Measurements from ENCODE around the gene OSBPL8.

DNA sequence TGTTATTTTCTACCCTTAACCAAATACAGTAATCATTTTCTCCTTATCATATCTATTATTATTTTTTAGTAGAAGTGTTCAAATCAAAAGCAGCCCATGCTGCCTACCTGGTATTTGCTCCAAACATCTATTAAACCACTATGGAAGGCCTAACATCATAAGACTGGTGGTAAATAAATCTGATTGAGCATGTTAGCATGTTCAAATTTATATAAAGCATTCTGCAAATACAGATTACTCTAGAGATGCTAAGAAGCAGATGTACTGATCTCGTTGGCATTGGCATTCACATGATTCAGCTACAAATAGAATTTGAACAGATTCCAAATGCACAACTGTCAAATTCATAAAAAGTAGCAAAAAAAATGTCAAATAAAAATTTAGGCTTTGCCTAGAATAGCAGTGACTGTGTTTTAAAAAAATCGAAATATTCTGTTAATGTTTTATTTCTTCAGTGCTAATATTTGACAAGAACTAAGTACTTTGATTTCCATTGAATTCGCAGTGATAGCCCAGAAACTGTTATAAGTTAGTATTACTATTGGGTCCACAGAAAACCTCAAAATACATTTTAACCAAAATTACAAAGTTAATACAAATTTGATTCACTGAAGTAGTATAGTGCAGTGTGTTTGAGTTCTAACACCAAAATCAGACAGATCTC is 9.4 kb upstream of the OSBPL8 start:
- TF ChIP-seq, protein P1, sequence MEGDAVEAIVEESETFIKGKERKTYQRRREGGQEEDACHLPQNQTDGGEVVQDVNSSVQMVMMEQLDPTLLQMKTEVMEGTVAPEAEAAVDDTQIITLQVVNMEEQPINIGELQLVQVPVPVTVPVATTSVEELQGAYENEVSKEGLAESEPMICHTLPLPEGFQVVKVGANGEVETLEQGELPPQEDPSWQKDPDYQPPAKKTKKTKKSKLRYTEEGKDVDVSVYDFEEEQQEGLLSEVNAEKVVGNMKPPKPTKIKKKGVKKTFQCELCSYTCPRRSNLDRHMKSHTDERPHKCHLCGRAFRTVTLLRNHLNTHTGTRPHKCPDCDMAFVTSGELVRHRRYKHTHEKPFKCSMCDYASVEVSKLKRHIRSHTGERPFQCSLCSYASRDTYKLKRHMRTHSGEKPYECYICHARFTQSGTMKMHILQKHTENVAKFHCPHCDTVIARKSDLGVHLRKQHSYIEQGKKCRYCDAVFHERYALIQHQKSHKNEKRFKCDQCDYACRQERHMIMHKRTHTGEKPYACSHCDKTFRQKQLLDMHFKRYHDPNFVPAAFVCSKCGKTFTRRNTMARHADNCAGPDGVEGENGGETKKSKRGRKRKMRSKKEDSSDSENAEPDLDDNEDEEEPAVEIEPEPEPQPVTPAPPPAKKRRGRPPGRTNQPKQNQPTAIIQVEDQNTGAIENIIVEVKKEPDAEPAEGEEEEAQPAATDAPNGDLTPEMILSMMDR (conservative IDR thresholded peaks at IDR 0.05 in 1 of 2, IDR thresholded peaks at IDR 0.05 in 1 of 2; ENCODE audit: low read depth in 1 of 2, low read length in 2 of 2): no peak
- TF ChIP-seq EZH2 (IDR thresholded peaks at IDR 0.05; ENCODE audit: low read length, missing control alignments): no peak
